GM12878 (cell line): Measurements from ENCODE around the gene CNIH2. TPM values are rescaled to one million over a fixed set of nuclear protein-coding genes. Genes with fewer than 3 reads are reported as not detected.
"Not testable (repeated sequence)": the region's sequence is repeated elsewhere in the genome, so short reads cannot be mapped to it uniquely, and the experiment has no call there.

ENCODE experiments used
- ATAC-seq: fragments of 200-7000 bp; cut with Tn5 transposase; 3 replicates; pipeline ENCODE4 v1.9.1; 2020; ENCODE audit warnings: mild to moderate bottlenecking, moderate library complexity
- BruUV-seq: library from RNA; stranded (reverse); fragments of 400-500 nt; replicated peaks from 2 replicates; lab custom pipeline; 2021; lab: Mats Ljungman, UMichigan
- CTCF ChIA-PET: fragments of 300-600 bp; sonication (Branson Sonifier 250); formaldehyde crosslinking; extraction: SDS; loops from one replicate; lab custom pipeline; 2021; ENCODE audit warnings: inconsistent platforms; lab: Yijun Ruan, JAX
- POLR2A ChIA-PET: fragments of 350-600 bp; formaldehyde crosslinking; extraction: SDS; loops from one replicate; lab custom pipeline; 2021; ENCODE audit warnings: inconsistent platforms; lab: Charles Lee
- RAD21 ChIA-PET: fragments of 300-600 bp; sonication (Branson Sonifier 250); formaldehyde crosslinking; loops from one replicate; lab custom pipeline; 2023; ENCODE audit warnings: antibody characterized with exemption; ENCODE audit not compliant: unreplicated experiment; lab: Charles Lee
- SMC1A ChIA-PET: fragments of 300-600 bp; sonication (Branson Sonifier 250); formaldehyde crosslinking; loops from one replicate; lab custom pipeline; 2023; ENCODE audit not compliant: unreplicated experiment, uncharacterized antibody; lab: Charles Lee
- DNase-seq: peaks from one replicate; pipeline ENCODE4 v3.0.0-alpha.2; 2011; ENCODE audit warnings: low read depth, low spot score
- FAIRE-seq: peaks from 3 replicates; lab custom pipeline; 2011; peaks lifted over from hg19 to GRCh38; lab: Jason Lieb, UNC
- H2AFZ ChIP-seq: 2 replicates; pipeline ENCODE4 v1.6.0; 2011; ENCODE audit warnings: low read depth, low read length, control low read depth; ENCODE audit not compliant: control insufficient read depth
- H3K27ac ChIP-seq: 2 replicates; pipeline ENCODE4 v1.5.1; 2011; ENCODE audit warnings: control low read depth; ENCODE audit not compliant: control insufficient read depth, insufficient read depth
- H3K27me3 ChIP-seq, 2 experiments: replicated peaks in 1 of 2; 2 replicates each; pipeline versions ENCODE4 v1.6.0 to v1.6.1; 2011; ENCODE audit warnings: low read length in 1 of 2; ENCODE audit not compliant: control insufficient read depth in 2 of 2, insufficient read depth in 2 of 2
- H3K36me3 ChIP-seq, 2 experiments: 2 replicates each; pipeline ENCODE4 v1.5.1; 2011; ENCODE audit warnings: low read length in 1 of 2; ENCODE audit not compliant: control insufficient read depth in 2 of 2, insufficient read depth in 2 of 2
- H3K4me1 ChIP-seq: 2 replicates; pipeline ENCODE4 v1.6.1; 2011; ENCODE audit warnings: mild to moderate bottlenecking, low read length, moderate library complexity, mixed read lengths; ENCODE audit not compliant: control insufficient read depth, insufficient read depth
- H3K4me2 ChIP-seq: 2 replicates; pipeline ENCODE4 v1.6.0; 2011; ENCODE audit warnings: control low read depth; ENCODE audit not compliant: control insufficient read depth, insufficient read depth
- H3K4me3 ChIP-seq: fragments of 200-600 bp; sonication (generic); 2 replicates; pipeline ENCODE4 v1.5.1; 2016
- H3K79me2 ChIP-seq: 2 replicates; pipeline ENCODE4 v1.6.0; 2011; ENCODE audit warnings: low read length; ENCODE audit not compliant: control insufficient read depth, insufficient read depth
- H3K9ac ChIP-seq: 2 replicates; pipeline ENCODE4 v1.8.0; 2011; ENCODE audit warnings: low read length, control low read depth, mixed read lengths; ENCODE audit not compliant: control insufficient read depth, insufficient read depth
- H3K9me3 ChIP-seq: replicated peaks from 3 replicates; pipeline ENCODE4 v1.5.1; 2011; ENCODE audit warnings: mild to moderate bottlenecking, low read length; ENCODE audit not compliant: control insufficient read depth, insufficient read depth
- H4K20me1 ChIP-seq: 2 replicates; pipeline ENCODE4 v1.6.0; 2011; ENCODE audit not compliant: control insufficient read depth, insufficient read depth
- GABPA ChIP-seq: IDR thresholded peaks from 2 replicates; pipeline ENCODE4 v1.6.1; 2014; ENCODE audit warnings: antibody characterized with exemption, low read depth, mild to moderate bottlenecking, inconsistent platforms
- GATAD2B ChIP-seq: fragments of 450-650 bp; conservative IDR thresholded peaks from 2 replicates; pipeline ENCODE4 v1.6.1; 2017; ENCODE audit warnings: low read depth, mild to moderate bottlenecking, moderate library complexity
- HDGF ChIP-seq: fragments of 450-650 bp; IDR thresholded peaks from 2 replicates; pipeline ENCODE4 v1.6.1; 2016; ENCODE audit warnings: antibody characterized with exemption
- KDM1A ChIP-seq: fragments of 200-600 bp; sonication (generic); IDR thresholded peaks from 2 replicates; pipeline ENCODE4 v1.6.1; 2016; ENCODE audit warnings: borderline replicate concordance
- NRF1 ChIP-seq: conservative IDR thresholded peaks from 2 replicates; pipeline ENCODE4 v1.6.1; 2011; ENCODE audit warnings: mild to moderate bottlenecking, low read depth, low read length, improper control_type of control experiment
- RUNX3 ChIP-seq: IDR thresholded peaks from 2 replicates; pipeline ENCODE4 v1.6.1; 2012; ENCODE audit warnings: low read length, inconsistent platforms
- WGBS: methylation state at CpG from one replicate; pipeline ENCODE4 v1.1.6; 2016; ENCODE audit warnings: low lambda C conversion rate; ENCODE audit not compliant: insufficient replicate concordance, insufficient coverage; ENCODE audit errors: missing lambda C conversion rate; 5-methylcytosine and 5-hydroxymethylcytosine counted together
- in situ Hi-C: fragments of 300-500 bp; cut with MboI; formaldehyde crosslinking; loops from 9 replicates; pipeline ENCODE4 v1.14.3; 2018; ENCODE audit warnings: mixed read lengths
- intact Hi-C: fragments of 100-400 bp; cut with micrococcal nuclease; formaldehyde crosslinking; loops from one replicate; pipeline ENCODE4 v1.14.2; 2022; ENCODE audit not compliant: unreplicated experiment
- polyA plus RNA-seq, 11 experiments: library from polyadenylated mRNA; depleted of rRNA in 4 of 11; unstranded in 6 of 11; stranded (reverse) in 5 of 11; fragments of >200 nt; fragmentation: Nextera tagmentation in 4 of 11; fragmentation: Illumina TruSeq in 1 of 11; extraction: Ambion mirVana in 4 of 11; extraction: Trizol in 1 of 11; gene quantifications; 1 replicate in 1 of 11; 2 replicates in 10 of 11; pipeline versions ENCODE4 v1.2.1 to v1.2.3, GENCODE V29; 2011 to 2016; ENCODE audit warnings: inconsistent platforms in 2 of 11, missing spikeins in 2 of 11, low read depth in 1 of 11
- total RNA-seq, 4 experiments: library from RNA; depleted of rRNA in 3 of 4; stranded (reverse); fragments of >200 nt in 3 of 4; fragmentation: Illumina TruSeq in 1 of 4; extraction: Trizol in 1 of 4; gene quantifications; 2 replicates each; pipeline versions ENCODE4 v1.2.1 to v1.2.3, GENCODE V29; 2013 to 2021
- TF ChIP-seq, protein P1 (sequence below): fragments of 450-650 bp; formaldehyde crosslinking; IDR thresholded peaks from 2 replicates; pipeline ENCODE4 v1.5.0; 2022; ENCODE audit warnings: mild to moderate bottlenecking, missing genetic modification characterization
- TF ChIP-seq, protein P2 (sequence below): fragments of 450-650 bp; IDR thresholded peaks from 2 replicates; pipeline ENCODE4 v1.6.1; 2017; ENCODE audit warnings: mild to moderate bottlenecking, moderate library complexity

CNIH2 gene
- total and polyA plus RNA-seq, 10 of the 15 experiments (the other 5 are each of a cell fraction or from before 2014, with no cell fraction given) = 0.07 to 1.3 (median 0.68) TPM; not detected in 2

GRCh38 chr11:66320748-66321147, 42.8 kb downstream of the CNIH2 start:
- FAIRE-seq, RAD21 ChIA-PET, ATAC-seq, SMC1A ChIA-PET, DNase-seq, H3K4me3 ChIP-seq, H3K27me3 ChIP-seq, in situ Hi-C loops, H3K27ac ChIP-seq, H3K4me2 ChIP-seq, H3K9me3 ChIP-seq, intact Hi-C loops, CTCF ChIA-PET, H2AFZ ChIP-seq, BruUV-seq, H3K36me3 ChIP-seq, H4K20me1 ChIP-seq, POLR2A ChIA-PET, H3K9ac ChIP-seq, H3K79me2 ChIP-seq: not testable (repeated sequence)
- H3K4me1 ChIP-seq = peaks cover 18% of the 10 kb centered on the region
- WGBS = 71% methylated on average over 6 of the region's 6 CpGs

DNA sequence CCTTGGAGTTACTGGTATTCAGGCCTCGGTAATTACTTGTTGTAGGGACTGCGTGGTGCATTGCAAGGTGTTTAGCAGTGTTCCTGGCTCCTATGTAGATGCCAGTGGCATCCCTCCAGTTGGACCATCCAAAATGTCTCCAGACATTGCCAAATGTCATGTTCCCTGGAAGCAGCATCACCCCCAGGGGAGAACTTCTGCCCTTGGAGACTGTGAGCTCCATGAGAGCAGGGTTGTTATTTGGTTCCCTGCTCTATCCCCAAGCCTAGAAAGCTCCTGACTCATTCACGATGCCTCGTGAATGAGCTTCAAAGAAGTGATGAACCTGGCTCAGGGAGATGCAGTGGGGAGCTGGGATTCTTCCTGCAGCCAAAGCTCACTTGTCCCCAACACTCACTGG, 43.6 kb downstream of the CNIH2 start:
- Histone ChIP-seq H3K4me2 (no peak overlapping the region), H3K27me3 (no peaks in the 10 kb centered on the region; a peak in 1 of 4 replicates), H3K9me3 (no peaks in the 10 kb centered on the region; the same call in 2 of the 3 replicates), H2AFZ (no peak overlapping the region), H3K79me2 (no peaks in the 10 kb centered on the region), H3K36me3 (no peaks in the 10 kb centered on the region), H3K27ac (no peak overlapping the region), H3K4me3 (no peak overlapping the region), H3K4me1 (peaks cover 18% of the 10 kb centered on the region), H4K20me1 (no peaks in the 10 kb centered on the region), H3K9ac (no peak overlapping the region)
- POLR2A ChIA-PET = no interaction called here
- ATAC-seq (no peak), DNase-seq (no peak), FAIRE-seq (no peak)
- intact Hi-C loops (no loop called here), in situ Hi-C loops (no loop called here)
- BruUV-seq = no TSS peak
- RAD21 ChIA-PET = interaction anchor here (1.5 kb wide), 1 partner anchor 9 kb away, joined by 5 read pairs; no protein-coding TSS in a partner anchor
- CTCF ChIA-PET = interaction anchor here (1.9 kb wide), 1 partner anchor 9 kb away, joined by 8 read pairs; no protein-coding TSS in a partner anchor
- SMC1A ChIA-PET = interaction anchor here (1.0 kb wide), 1 partner anchor 9 kb away, joined by 3 read pairs; no protein-coding TSS in a partner anchor
- WGBS = 80% methylated on average over 4 of the region's 4 CpGs
- TF ChIP-seq NRF1 = no peak
- TF ChIP-seq, protein P1, sequence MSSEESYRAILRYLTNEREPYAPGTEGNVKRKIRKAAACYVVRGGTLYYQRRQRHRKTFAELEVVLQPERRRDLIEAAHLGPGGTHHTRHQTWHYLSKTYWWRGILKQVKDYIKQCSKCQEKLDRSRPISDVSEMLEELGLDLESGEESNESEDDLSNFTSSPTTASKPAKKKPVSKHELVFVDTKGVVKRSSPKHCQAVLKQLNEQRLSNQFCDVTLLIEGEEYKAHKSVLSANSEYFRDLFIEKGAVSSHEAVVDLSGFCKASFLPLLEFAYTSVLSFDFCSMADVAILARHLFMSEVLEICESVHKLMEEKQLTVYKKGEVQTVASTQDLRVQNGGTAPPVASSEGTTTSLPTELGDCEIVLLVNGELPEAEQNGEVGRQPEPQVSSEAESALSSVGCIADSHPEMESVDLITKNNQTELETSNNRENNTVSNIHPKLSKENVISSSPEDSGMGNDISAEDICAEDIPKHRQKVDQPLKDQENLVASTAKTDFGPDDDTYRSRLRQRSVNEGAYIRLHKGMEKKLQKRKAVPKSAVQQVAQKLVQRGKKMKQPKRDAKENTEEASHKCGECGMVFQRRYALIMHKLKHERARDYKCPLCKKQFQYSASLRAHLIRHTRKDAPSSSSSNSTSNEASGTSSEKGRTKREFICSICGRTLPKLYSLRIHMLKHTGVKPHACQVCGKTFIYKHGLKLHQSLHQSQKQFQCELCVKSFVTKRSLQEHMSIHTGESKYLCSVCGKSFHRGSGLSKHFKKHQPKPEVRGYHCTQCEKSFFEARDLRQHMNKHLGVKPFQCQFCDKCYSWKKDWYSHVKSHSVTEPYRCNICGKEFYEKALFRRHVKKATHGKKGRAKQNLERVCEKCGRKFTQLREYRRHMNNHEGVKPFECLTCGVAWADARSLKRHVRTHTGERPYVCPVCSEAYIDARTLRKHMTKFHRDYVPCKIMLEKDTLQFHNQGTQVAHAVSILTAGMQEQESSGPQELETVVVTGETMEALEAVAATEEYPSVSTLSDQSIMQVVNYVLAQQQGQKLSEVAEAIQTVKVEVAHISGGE (CRISPR knock-in tag) = no peak
- TF ChIP-seq, protein P2, sequence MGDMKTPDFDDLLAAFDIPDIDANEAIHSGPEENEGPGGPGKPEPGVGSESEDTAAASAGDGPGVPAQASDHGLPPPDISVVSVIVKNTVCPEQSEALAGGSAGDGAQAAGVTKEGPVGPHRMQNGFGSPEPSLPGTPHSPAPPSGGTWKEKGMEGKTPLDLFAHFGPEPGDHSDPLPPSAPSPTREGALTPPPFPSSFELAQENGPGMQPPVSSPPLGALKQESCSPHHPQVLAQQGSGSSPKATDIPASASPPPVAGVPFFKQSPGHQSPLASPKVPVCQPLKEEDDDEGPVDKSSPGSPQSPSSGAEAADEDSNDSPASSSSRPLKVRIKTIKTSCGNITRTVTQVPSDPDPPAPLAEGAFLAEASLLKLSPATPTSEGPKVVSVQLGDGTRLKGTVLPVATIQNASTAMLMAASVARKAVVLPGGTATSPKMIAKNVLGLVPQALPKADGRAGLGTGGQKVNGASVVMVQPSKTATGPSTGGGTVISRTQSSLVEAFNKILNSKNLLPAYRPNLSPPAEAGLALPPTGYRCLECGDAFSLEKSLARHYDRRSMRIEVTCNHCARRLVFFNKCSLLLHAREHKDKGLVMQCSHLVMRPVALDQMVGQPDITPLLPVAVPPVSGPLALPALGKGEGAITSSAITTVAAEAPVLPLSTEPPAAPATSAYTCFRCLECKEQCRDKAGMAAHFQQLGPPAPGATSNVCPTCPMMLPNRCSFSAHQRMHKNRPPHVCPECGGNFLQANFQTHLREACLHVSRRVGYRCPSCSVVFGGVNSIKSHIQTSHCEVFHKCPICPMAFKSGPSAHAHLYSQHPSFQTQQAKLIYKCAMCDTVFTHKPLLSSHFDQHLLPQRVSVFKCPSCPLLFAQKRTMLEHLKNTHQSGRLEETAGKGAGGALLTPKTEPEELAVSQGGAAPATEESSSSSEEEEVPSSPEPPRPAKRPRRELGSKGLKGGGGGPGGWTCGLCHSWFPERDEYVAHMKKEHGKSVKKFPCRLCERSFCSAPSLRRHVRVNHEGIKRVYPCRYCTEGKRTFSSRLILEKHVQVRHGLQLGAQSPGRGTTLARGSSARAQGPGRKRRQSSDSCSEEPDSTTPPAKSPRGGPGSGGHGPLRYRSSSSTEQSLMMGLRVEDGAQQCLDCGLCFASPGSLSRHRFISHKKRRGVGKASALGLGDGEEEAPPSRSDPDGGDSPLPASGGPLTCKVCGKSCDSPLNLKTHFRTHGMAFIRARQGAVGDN = no peak
- no peak for TF ChIP-seq GABPA
- TF ChIP-seq HDGF = no peak
- TF ChIP-seq GATAD2B = no peak
- no peak for TF ChIP-seq RUNX3
- no peak for TF ChIP-seq KDM1A
